GM23338 (cell line): ENCODE data around the gene ACOXL. TPM values are rescaled to one million over a fixed set of nuclear protein-coding genes. Genes with fewer than 3 reads are reported as not detected.

ENCODE experiments used
- ATAC-seq: fragments of 200-7000 bp; cut with Tn5 transposase; 3 replicates; pipeline ENCODE4 v1.9.1; 2020
- DNase-seq: peaks from one replicate; pipeline ENCODE4 v3.0.0-alpha.2; 2015; ENCODE audit warnings: low spot score
- H2AFZ ChIP-seq: fragments of 200-600 bp; sonication (generic); 2 replicates; pipeline ENCODE4 v1.8.0; 2016; ENCODE audit warnings: antibody characterized with exemption, mild to moderate bottlenecking, moderate library complexity
- H3F3A ChIP-seq: fragments of 200-600 bp; sonication (generic); replicated peaks from 2 replicates; pipeline ENCODE4 v1.8.0; 2017; ENCODE audit warnings: antibody characterized with exemption, mixed run types, low read depth
- H3K27ac ChIP-seq: fragments of 200-600 bp; sonication (generic); 2 replicates; pipeline ENCODE4 v1.6.1; 2016; ENCODE audit warnings: low read depth
- H3K27me3 ChIP-seq: fragments of 200-600 bp; sonication (generic); 2 replicates; pipeline ENCODE4 v1.8.0; 2016; ENCODE audit warnings: mild to moderate bottlenecking, mixed run types, moderate library complexity; ENCODE audit not compliant: insufficient read depth
- H3K36me3 ChIP-seq: fragments of 200-600 bp; sonication (generic); 2 replicates; pipeline ENCODE4 v1.8.0; 2016; ENCODE audit warnings: mild to moderate bottlenecking; ENCODE audit not compliant: insufficient read depth
- H3K4me1 ChIP-seq: fragments of 200-600 bp; sonication (generic); 2 replicates; pipeline ENCODE4 v1.8.0; 2016; ENCODE audit warnings: mild to moderate bottlenecking, moderate library complexity; ENCODE audit not compliant: insufficient read depth
- H3K4me2 ChIP-seq: fragments of 200-600 bp; sonication (generic); 2 replicates; pipeline ENCODE4 v1.7.1; 2017; ENCODE audit warnings: mixed run types
- H3K4me3 ChIP-seq: fragments of 200-600 bp; sonication (generic); 2 replicates; pipeline ENCODE4 v1.6.1; 2016; ENCODE audit warnings: mixed run types
- H3K79me2 ChIP-seq: fragments of 200-600 bp; sonication (generic); replicated peaks from 2 replicates; pipeline ENCODE4 v1.8.0; 2017; ENCODE audit warnings: mild to moderate bottlenecking; ENCODE audit not compliant: insufficient read depth
- H3K9me2 ChIP-seq: fragments of 200-600 bp; sonication (generic); 2 replicates; pipeline ENCODE4 v1.8.0; 2017; ENCODE audit not compliant: insufficient read depth
- H4K20me1 ChIP-seq: fragments of 200-600 bp; sonication (generic); replicated peaks from 2 replicates; pipeline ENCODE4 v1.8.0; 2017; ENCODE audit warnings: mild to moderate bottlenecking; ENCODE audit not compliant: insufficient read depth
- H3K27ac Mint-ChIP-seq: 2 replicates; pipeline ENCODE4 v1.8.0; 2020; ENCODE audit warnings: inconsistent platforms, mild to moderate bottlenecking, moderate library complexity, mixed read lengths
- H3K27me3 Mint-ChIP-seq: 3 replicates; pipeline ENCODE4 v1.8.0; 2022; ENCODE audit warnings: low read depth, mild to moderate bottlenecking, moderate library complexity, mixed read lengths, inconsistent platforms; ENCODE audit not compliant: insufficient read depth, poor library complexity
- H3K36me3 Mint-ChIP-seq: 3 replicates; pipeline ENCODE4 v1.8.0; 2021; ENCODE audit warnings: low read depth, mild to moderate bottlenecking, inconsistent platforms, moderate library complexity, mixed read lengths
- H3K4me1 Mint-ChIP-seq: 3 replicates; pipeline ENCODE4 v1.8.0; 2020; ENCODE audit warnings: mild to moderate bottlenecking, inconsistent platforms, mixed read lengths
- H3K4me3 Mint-ChIP-seq: 3 replicates; pipeline ENCODE4 v1.8.0; 2021; ENCODE audit warnings: moderate library complexity, mild to moderate bottlenecking, inconsistent platforms, mixed read lengths
- H3K9me3 Mint-ChIP-seq: 3 replicates; pipeline ENCODE4 v1.8.0; 2020; ENCODE audit warnings: moderate library complexity, mild to moderate bottlenecking, inconsistent platforms, mixed read lengths
- CREB1 ChIP-seq: fragments of 250-450 bp; sonication (Bioruptor Pico); IDR thresholded peaks from 2 replicates; pipeline ENCODE4 v1.5.0; 2020; ENCODE audit warnings: low read depth, mild to moderate bottlenecking, moderate library complexity
- EZH2 ChIP-seq: fragments of 200-600 bp; sonication (generic); IDR thresholded peaks from one replicate; pipeline ENCODE4 v1.8.0; 2017; ENCODE audit warnings: antibody characterized with exemption, mild to moderate bottlenecking, low read depth; ENCODE audit not compliant: unreplicated experiment
- EZH2phosphoT487 ChIP-seq: fragments of 200-600 bp; sonication (generic); IDR thresholded peaks from one replicate; pipeline ENCODE4 v1.8.1; 2018; ENCODE audit warnings: antibody characterized with exemption; ENCODE audit not compliant: unreplicated experiment
- JUNB ChIP-seq: IDR thresholded peaks from one replicate; pipeline ENCODE4 v1.6.1; 2016; ENCODE audit warnings: antibody characterized with exemption; ENCODE audit not compliant: unreplicated experiment
- NANOG ChIP-seq: IDR thresholded peaks from 2 replicates; pipeline ENCODE4 v1.6.1; 2016; ENCODE audit warnings: antibody characterized with exemption, borderline replicate concordance
- POLR2AphosphoS5 ChIP-seq: IDR thresholded peaks from 2 replicates; pipeline ENCODE4 v1.6.1; 2016; ENCODE audit warnings: antibody characterized with exemption, low read depth
- STAT1 ChIP-seq: IDR thresholded peaks from one replicate; pipeline ENCODE4 v1.6.1; 2016; ENCODE audit warnings: antibody characterized with exemption; ENCODE audit not compliant: unreplicated experiment
- ZNF114 ChIP-seq: fragments of 250-450 bp; sonication (Bioruptor Pico); IDR thresholded peaks from 2 replicates; pipeline ENCODE4 v1.5.0; 2020; ENCODE audit warnings: mild to moderate bottlenecking, moderate library complexity
- ZNF331 ChIP-seq: fragments of 250-450 bp; sonication (Bioruptor Pico); IDR thresholded peaks from 2 replicates; pipeline ENCODE4 v1.5.0; 2020; ENCODE audit warnings: low read depth, mild to moderate bottlenecking, moderate library complexity
- polyA plus RNA-seq: library from polyadenylated mRNA; unstranded; fragments of >200 nt; fragmentation: Nextera tagmentation; extraction: Ambion mirVana; gene quantifications from 2 replicates; pipeline ENCODE4 v1.2.1, GENCODE V29; 2016
- total RNA-seq: library from RNA; depleted of rRNA; stranded (reverse); fragments of >200 nt; shearing (Covaris generic); gene quantifications from 2 replicates; pipeline ENCODE4 v1.2.3, GENCODE V29; 2014
- TF ChIP-seq, protein P1 (sequence below), 2 experiments: fragments of 200-600 bp in 1 of 2; sonication (generic) in 1 of 2; conservative IDR thresholded peaks; 2 replicates each; pipeline versions ENCODE4 v1.5.1 to v1.6.1; 2016 to 2017; ENCODE audit warnings: antibody characterized with exemption in 2 of 2, low read depth in 2 of 2, mild to moderate bottlenecking in 2 of 2, moderate library complexity in 1 of 2
- TF ChIP-seq, protein P2 (sequence below): fragments of 250-450 bp; sonication (Bioruptor Pico); IDR thresholded peaks from 2 replicates; pipeline ENCODE4 v1.5.0; 2020; ENCODE audit warnings: mild to moderate bottlenecking, moderate library complexity
- TF ChIP-seq, protein P3 (sequence below): IDR thresholded peaks from one replicate; pipeline ENCODE4 v1.6.1; 2018; ENCODE audit warnings: antibody characterized with exemption; ENCODE audit not compliant: unreplicated experiment
- TF ChIP-seq, protein P4 (sequence below): IDR thresholded peaks from 2 replicates; pipeline ENCODE4 v1.6.1; 2016; ENCODE audit warnings: antibody characterized with exemption

Gene ACOXL
- total and polyA plus RNA-seq, 2 experiments from 2014 or later = 9.0 to 14.7 TPM

DNA sequence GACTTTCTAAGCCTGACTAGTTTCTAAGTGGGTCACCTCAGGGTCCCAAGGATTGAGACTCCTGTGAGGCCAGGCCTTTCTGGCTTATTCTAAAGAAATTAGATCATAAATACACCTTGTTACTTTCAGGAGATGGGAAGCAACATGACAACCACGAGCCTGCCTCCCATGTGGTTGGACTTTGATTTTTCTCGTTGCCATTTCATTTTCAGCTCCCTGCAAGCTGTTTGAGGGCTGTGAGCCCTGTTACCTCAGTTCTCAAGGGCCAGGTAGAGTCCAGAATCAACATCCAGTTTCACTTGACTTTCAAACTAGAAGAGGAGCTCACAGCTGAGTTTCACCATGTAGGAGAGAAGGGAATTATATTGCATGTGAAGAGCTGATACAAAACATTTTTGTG, 228.6 kb downstream of the ACOXL start:
- Histone ChIP-seq H2AFZ (no peak overlapping the region), H3K4me2 (no peak overlapping the region), H3K4me1 (no peaks in the 10 kb centered on the region), H3K27me3 (no peaks in the 10 kb centered on the region), H4K20me1 (no peaks in the 10 kb centered on the region), H3F3A (no peaks in the 10 kb centered on the region), H3K36me3 (no peaks in the 10 kb centered on the region), H3K4me3 (no peak overlapping the region), H3K27ac (no peak overlapping the region), H3K79me2 (no peaks in the 10 kb centered on the region), H3K9me2 (no peaks in the 10 kb centered on the region)
- DNase-seq (no peak), ATAC-seq (no peak)
- Mint-ChIP-seq H3K4me3 (no peak overlapping the region), H3K27me3 (peaks cover 1% of the 10 kb centered on the region), H3K36me3 (no peaks in the 10 kb centered on the region), H3K4me1 (peaks cover 8% of the 10 kb centered on the region), H3K9me3 (no peaks in the 10 kb centered on the region; the same call in 2 of the 3 replicates), H3K27ac (no peak overlapping the region; the same call in 1 of the 2 replicates)
- TF ChIP-seq, protein P1, sequence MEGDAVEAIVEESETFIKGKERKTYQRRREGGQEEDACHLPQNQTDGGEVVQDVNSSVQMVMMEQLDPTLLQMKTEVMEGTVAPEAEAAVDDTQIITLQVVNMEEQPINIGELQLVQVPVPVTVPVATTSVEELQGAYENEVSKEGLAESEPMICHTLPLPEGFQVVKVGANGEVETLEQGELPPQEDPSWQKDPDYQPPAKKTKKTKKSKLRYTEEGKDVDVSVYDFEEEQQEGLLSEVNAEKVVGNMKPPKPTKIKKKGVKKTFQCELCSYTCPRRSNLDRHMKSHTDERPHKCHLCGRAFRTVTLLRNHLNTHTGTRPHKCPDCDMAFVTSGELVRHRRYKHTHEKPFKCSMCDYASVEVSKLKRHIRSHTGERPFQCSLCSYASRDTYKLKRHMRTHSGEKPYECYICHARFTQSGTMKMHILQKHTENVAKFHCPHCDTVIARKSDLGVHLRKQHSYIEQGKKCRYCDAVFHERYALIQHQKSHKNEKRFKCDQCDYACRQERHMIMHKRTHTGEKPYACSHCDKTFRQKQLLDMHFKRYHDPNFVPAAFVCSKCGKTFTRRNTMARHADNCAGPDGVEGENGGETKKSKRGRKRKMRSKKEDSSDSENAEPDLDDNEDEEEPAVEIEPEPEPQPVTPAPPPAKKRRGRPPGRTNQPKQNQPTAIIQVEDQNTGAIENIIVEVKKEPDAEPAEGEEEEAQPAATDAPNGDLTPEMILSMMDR (conservative IDR thresholded peaks at IDR 0.05; ENCODE audit: low read depth in 2 of 2) = no peak
- TF ChIP-seq EZH2 (no peak), CREB1 (CRISPR knock-in tag) (no peak), NANOG (no peak), JUNB (no peak), POLR2AphosphoS5 (no peak), STAT1 (no peak), EZH2phosphoT487 (no peak), ZNF331 (no peak), ZNF114 (CRISPR knock-in tag) (no peak)
- TF ChIP-seq, protein P2, sequence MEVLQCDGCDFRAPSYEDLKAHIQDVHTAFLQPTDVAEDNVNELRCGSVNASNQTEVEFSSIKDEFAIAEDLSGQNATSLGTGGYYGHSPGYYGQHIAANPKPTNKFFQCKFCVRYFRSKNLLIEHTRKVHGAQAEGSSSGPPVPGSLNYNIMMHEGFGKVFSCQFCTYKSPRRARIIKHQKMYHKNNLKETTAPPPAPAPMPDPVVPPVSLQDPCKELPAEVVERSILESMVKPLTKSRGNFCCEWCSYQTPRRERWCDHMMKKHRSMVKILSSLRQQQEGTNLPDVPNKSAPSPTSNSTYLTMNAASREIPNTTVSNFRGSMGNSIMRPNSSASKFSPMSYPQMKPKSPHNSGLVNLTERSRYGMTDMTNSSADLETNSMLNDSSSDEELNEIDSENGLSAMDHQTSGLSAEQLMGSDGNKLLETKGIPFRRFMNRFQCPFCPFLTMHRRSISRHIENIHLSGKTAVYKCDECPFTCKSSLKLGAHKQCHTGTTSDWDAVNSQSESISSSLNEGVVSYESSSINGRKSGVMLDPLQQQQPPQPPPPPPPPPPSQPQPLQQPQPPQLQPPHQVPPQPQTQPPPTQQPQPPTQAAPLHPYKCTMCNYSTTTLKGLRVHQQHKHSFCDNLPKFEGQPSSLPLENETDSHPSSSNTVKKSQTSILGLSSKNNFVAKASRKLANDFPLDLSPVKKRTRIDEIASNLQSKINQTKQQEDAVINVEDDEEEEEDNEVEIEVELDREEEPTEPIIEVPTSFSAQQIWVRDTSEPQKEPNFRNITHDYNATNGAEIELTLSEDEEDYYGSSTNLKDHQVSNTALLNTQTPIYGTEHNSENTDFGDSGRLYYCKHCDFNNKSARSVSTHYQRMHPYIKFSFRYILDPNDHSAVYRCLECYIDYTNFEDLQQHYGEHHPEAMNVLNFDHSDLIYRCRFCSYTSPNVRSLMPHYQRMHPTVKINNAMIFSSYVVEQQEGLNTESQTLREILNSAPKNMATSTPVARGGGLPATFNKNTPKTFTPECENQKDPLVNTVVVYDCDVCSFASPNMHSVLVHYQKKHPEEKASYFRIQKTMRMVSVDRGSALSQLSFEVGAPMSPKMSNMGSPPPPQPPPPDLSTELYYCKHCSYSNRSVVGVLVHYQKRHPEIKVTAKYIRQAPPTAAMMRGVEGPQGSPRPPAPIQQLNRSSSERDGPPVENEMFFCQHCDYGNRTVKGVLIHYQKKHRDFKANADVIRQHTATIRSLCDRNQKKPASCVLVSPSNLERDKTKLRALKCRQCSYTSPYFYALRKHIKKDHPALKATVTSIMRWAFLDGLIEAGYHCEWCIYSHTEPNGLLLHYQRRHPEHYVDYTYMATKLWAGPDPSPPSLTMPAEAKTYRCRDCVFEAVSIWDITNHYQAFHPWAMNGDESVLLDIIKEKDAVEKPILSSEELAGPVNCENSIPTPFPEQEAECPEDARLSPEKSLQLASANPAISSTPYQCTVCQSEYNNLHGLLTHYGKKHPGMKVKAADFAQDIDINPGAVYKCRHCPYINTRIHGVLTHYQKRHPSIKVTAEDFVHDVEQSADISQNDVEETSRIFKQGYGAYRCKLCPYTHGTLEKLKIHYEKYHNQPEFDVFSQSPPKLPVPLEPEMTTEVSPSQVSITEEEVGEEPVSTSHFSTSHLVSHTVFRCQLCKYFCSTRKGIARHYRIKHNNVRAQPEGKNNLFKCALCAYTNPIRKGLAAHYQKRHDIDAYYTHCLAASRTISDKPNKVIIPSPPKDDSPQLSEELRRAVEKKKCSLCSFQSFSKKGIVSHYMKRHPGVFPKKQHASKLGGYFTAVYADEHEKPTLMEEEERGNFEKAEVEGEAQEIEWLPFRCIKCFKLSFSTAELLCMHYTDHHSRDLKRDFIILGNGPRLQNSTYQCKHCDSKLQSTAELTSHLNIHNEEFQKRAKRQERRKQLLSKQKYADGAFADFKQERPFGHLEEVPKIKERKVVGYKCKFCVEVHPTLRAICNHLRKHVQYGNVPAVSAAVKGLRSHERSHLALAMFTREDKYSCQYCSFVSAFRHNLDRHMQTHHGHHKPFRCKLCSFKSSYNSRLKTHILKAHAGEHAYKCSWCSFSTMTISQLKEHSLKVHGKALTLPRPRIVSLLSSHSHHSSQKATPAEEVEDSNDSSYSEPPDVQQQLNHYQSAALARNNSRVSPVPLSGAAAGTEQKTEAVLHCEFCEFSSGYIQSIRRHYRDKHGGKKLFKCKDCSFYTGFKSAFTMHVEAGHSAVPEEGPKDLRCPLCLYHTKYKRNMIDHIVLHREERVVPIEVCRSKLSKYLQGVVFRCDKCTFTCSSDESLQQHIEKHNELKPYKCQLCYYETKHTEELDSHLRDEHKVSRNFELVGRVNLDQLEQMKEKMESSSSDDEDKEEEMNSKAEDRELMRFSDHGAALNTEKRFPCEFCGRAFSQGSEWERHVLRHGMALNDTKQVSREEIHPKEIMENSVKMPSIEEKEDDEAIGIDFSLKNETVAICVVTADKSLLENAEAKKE (CRISPR knock-in tag) = no peak
- TF ChIP-seq, protein P3, sequence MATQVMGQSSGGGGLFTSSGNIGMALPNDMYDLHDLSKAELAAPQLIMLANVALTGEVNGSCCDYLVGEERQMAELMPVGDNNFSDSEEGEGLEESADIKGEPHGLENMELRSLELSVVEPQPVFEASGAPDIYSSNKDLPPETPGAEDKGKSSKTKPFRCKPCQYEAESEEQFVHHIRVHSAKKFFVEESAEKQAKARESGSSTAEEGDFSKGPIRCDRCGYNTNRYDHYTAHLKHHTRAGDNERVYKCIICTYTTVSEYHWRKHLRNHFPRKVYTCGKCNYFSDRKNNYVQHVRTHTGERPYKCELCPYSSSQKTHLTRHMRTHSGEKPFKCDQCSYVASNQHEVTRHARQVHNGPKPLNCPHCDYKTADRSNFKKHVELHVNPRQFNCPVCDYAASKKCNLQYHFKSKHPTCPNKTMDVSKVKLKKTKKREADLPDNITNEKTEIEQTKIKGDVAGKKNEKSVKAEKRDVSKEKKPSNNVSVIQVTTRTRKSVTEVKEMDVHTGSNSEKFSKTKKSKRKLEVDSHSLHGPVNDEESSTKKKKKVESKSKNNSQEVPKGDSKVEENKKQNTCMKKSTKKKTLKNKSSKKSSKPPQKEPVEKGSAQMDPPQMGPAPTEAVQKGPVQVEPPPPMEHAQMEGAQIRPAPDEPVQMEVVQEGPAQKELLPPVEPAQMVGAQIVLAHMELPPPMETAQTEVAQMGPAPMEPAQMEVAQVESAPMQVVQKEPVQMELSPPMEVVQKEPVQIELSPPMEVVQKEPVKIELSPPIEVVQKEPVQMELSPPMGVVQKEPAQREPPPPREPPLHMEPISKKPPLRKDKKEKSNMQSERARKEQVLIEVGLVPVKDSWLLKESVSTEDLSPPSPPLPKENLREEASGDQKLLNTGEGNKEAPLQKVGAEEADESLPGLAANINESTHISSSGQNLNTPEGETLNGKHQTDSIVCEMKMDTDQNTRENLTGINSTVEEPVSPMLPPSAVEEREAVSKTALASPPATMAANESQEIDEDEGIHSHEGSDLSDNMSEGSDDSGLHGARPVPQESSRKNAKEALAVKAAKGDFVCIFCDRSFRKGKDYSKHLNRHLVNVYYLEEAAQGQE = no peak
- TF ChIP-seq, protein P4, sequence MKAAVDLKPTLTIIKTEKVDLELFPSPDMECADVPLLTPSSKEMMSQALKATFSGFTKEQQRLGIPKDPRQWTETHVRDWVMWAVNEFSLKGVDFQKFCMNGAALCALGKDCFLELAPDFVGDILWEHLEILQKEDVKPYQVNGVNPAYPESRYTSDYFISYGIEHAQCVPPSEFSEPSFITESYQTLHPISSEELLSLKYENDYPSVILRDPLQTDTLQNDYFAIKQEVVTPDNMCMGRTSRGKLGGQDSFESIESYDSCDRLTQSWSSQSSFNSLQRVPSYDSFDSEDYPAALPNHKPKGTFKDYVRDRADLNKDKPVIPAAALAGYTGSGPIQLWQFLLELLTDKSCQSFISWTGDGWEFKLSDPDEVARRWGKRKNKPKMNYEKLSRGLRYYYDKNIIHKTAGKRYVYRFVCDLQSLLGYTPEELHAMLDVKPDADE = no peak
